OCI-M2 (cell line): ENCODE data around the gene WDR27.

Source experiments
- DNase-seq: peaks from one replicate; lab custom pipeline; 2025; ENCODE audit not compliant: unreplicated experiment; lab: John Stamatoyannopoulos, UW

Gene WDR27

GRCh38 chr6:169701954-169702839 is at the start of gene WDR27, which contains the start of gene C6orf120:
Gene WDR27, minus strand, starts transcription at chr6:169702029. Its CDS starts 13,024 bp downstream, at chr6:169689005.
Gene C6orf120, plus strand, starts transcription at chr6:169702126. Its CDS starts 334 bp downstream, at chr6:169702460.
- peak; percentile 64 for DNase-seq

GRCh38 chr6:169746556-169746955 is 44.7 kb upstream of the WDR27 start:
- DNase-seq: no peak

- no peak for DNase-seq
These were observed 43.6 kb upstream of the WDR27 start for GRCh38 chr6:169745405-169745804.

GRCh38 chr6:169741344-169741743 is 39.5 kb upstream of the WDR27 start:
- no peak for DNase-seq

- DNase-seq: no peak
These were observed 37.2 kb upstream of the WDR27 start for GRCh38 chr6:169738976-169739529.

GRCh38 chr6:169738204-169738975 is 36.6 kb upstream of the WDR27 start:
- no peak for DNase-seq

GRCh38 chr6:169729961-169730360 is 28.1 kb upstream of the WDR27 start:
- no peak for DNase-seq

GRCh38 chr6:169726963-169727362 is 25.1 kb upstream of the WDR27 start:
- DNase-seq: no peak

GRCh38 chr6:169726049-169726400 is 24.2 kb upstream of the WDR27 start:
- no peak for DNase-seq

- no peak for DNase-seq
These were observed 23.6 kb upstream of the WDR27 start for GRCh38 chr6:169725125-169726048.

GRCh38 chr6:169724494-169725124 is 22.8 kb upstream of the WDR27 start, which contains the start of gene PHF10:
Gene PHF10, minus strand, starts transcription at chr6:169724500. Its CDS starts 569 bp downstream, at chr6:169723931.
- no peak for DNase-seq

- no peak for DNase-seq
These were observed 22.2 kb upstream of the WDR27 start for GRCh38 chr6:169723991-169724493.

GRCh38 chr6:169723200-169723909 is 21.5 kb upstream of the WDR27 start:
- no peak for DNase-seq

- DNase-seq: no peak
These were observed 20.8 kb upstream of the WDR27 start for GRCh38 chr6:169722362-169723199.

- DNase-seq: no peak
These were observed 18.5 kb upstream of the WDR27 start for GRCh38 chr6:169720207-169720855.

GRCh38 chr6:169719117-169719516 is 17.3 kb upstream of the WDR27 start:
- no peak for DNase-seq

GRCh38 chr6:169714595-169714994 is 12.8 kb upstream of the WDR27 start:
- no peak for DNase-seq

- DNase-seq: no peak
These were observed 12.3 kb upstream of the WDR27 start for GRCh38 chr6:169714178-169714577.
